CD4-positive, alpha-beta T cell treated with Interferon alpha-2 for 1 hour (primary cell): ENCODE data around the gene TSC2.

Experiments used
- DNase-seq, 2 donors: peaks; one replicate each; pipeline ENCODE4 v3.0.0-alpha.2; 2020 to 2022

TSC2 gene

GRCh38 chr16:2044541-2044940, 3.2 kb upstream of the TSC2 start:
- no peak for DNase-seq

- DNase-seq = no peak
Observed at GRCh38 chr16:2045965-2046892, 1.6 kb upstream of the TSC2 start.

- DNase-seq = no peak
Observed at GRCh38 chr16:2046893-2047329, 874 bp upstream of the TSC2 start.

GRCh38 chr16:2048116-2048543, 345 bp downstream of the TSC2 start:
- DNase-seq = no peak

DNA sequence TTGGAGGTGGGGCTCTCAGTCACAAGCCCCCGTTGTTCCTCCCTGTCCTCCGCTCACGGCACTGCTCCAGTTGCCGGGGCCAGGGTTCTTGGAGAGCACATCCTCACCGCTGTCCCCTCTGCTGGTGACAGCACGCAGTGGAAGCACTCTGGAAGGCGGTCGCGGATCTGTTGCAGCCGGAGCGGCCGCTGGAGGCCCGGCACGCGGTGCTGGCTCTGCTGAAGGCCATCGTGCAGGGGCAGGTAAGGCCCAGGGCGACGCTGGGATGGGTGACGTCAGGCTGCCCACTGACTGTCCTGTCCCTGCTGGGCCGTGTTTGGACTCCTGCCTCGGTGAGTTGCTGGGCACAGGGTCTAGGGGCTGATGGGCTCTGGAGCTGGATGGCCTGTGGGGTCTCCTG, 5.4 kb downstream of the TSC2 start:
- no peak for DNase-seq

DNA sequence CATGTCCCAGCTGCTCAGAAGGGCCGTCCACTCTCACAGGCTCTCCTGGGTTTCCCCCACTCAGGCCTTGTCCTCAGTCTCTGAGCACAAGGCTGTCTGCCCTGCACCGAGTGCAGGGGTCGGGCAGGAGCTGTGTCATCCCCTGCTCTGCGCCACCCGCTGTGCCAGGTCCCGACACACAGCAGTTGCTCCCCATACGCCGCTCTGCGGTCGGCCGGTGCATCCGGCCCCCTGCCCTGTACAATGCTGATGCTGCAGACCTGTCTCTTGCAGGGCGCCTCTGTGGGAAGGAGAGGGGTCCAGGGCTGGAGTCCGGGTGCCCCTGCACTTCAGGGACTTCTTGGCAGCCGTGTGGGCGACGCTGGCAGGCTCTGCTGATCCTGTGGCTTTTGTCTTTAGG, 6.1 kb downstream of the TSC2 start:
- no peak for DNase-seq

- DNase-seq = no peak
Observed at GRCh38 chr16:2054543-2055245, 6.9 kb downstream of the TSC2 start.

DNA sequence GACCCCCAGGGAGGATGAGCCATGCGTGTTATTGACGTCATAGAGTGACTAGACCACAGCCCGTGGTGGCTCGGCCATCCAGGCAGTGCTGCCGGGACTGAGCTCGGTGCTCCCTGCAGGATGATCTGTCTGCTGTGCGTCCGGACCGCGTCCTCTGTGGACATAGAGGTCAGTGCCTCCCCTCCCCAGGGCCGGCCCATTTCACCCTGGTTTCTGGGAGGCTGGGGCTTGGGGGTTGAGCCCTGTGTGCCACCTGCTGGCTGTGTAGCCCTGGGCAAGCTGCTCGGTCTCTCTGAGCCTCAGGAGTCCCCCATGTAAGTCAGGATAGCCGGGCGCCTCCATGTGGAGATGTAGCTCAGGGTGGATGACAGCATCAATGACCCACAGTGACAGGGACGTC, 8.3 kb downstream of the TSC2 start:
- no peak for DNase-seq

- no peak for DNase-seq
Observed at GRCh38 chr16:2056681-2057407, 9.1 kb downstream of the TSC2 start.

- DNase-seq = no peak
Observed at GRCh38 chr16:2057438-2057837, 9.7 kb downstream of the TSC2 start.

DNA sequence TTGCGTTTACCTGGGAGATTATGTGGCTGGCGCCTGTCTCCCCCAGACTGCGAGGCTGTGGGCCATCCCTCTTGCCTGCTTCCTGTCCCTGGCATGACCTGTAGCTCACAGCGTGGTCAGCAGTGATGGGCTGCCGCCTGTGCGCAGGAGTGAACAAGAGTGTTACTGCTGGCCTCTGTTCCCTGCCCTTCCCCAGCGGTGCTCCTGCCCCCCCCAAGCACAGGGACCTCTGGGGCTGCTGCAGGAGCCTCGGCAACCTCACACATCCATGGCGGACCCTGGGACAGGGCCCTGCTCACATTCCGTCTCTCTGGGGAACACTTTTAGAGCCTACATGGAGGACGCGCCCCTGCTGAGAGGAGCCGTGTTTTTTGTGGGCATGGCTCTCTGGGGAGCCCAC, 10.6 kb downstream of the TSC2 start:
- no peak for DNase-seq

- DNase-seq = no peak
Observed at GRCh38 chr16:2058872-2059271, 11.1 kb downstream of the TSC2 start.

GRCh38 chr16:2060346-2060745, 12.6 kb downstream of the TSC2 start:
- no peak for DNase-seq

GRCh38 chr16:2061023-2061422, 13.2 kb downstream of the TSC2 start:
- DNase-seq = no peak

GRCh38 chr16:2061526-2061925, 13.7 kb downstream of the TSC2 start:
- DNase-seq = no peak

GRCh38 chr16:2062801-2063200, 15.0 kb downstream of the TSC2 start:
- no peak for DNase-seq

DNA sequence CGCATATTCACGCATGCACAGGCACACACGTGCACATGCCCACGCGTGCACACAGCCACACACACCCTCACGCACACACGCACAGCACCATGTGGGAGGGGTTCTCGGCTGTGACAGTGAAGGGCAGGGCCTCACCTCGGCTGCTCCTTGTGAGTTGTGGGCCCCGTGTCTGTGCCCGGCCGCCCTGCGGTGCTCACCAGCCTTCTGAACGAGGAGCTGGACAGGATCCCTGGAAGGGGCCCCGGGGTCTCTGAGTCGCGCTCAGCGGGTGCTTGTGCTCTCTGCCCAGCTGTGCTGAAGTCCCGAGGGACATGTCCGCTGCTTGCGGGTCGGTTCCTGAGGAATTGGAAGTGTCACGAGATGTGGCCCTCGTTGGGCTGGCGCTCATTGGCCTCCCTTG, 16.1 kb downstream of the TSC2 start:
- DNase-seq = no peak

DNA sequence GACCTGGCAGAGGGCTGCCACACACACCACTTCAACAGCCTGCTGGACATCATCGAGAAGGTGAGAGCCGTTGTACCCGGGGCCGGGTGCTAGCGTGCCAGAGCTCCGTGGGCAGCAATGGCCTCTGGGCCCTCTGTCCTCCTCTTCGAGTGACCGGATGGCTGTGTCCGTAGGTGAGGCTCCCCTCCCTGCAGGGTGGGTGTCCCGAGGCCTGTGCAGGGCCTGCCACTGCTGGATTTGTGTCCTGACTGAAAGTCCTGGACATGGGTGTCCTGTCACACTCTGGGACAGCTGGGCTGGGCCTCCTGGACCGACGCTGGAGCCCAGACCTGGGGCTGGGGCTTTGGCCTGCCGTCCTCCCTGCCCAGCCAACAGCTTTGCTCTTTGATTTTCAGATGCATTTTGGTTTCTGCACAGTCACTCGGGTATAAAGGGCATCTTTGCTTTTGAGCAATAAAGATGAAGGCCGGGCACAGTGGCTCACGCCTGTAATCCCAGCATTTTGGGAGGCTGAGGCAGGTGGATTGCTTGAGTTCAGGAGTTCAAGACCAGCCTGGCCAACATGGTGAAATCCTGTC, 16.7 kb downstream of the TSC2 start:
- no peak for DNase-seq

GRCh38 chr16:2066139-2066538, 18.4 kb downstream of the TSC2 start:
- no peak for DNase-seq

- no peak for DNase-seq
Observed at GRCh38 chr16:2070576-2071453, 23.0 kb downstream of the TSC2 start.

GRCh38 chr16:2071454-2072202, 23.8 kb downstream of the TSC2 start:
- DNase-seq = no peak
